NB4 (cell line): ENCODE results near the gene WNT6.

Source experiments
- DNase-seq: peaks from one replicate; pipeline ENCODE4 v3.0.0; 2010; ENCODE audit warnings: low read depth
- H3K4me3 ChIP-seq: one replicate; pipeline ENCODE4 v1.5.1; 2011; ENCODE audit warnings: mild to moderate bottlenecking, low read depth, low read length, moderate library complexity
- CTCF ChIP-seq: IDR thresholded peaks from one replicate; pipeline ENCODE4 v1.5.1; 2012; ENCODE audit warnings: low read depth, low read length
- MYC ChIP-seq: IDR thresholded peaks from 2 replicates; pipeline ENCODE4 v1.6.1; 2011; ENCODE audit warnings: low read depth, low read length
- POLR2A ChIP-seq: IDR thresholded peaks from 2 replicates; pipeline ENCODE4 v1.6.1; 2011; ENCODE audit warnings: mild to moderate bottlenecking; ENCODE audit not compliant: insufficient read length; ENCODE audit errors: extremely low read depth
- TF ChIP-seq, protein P1 (sequence below): IDR thresholded peaks from 2 replicates; pipeline ENCODE4 v1.6.1; 2011; ENCODE audit warnings: low read depth, low read length

The WNT6 gene

GRCh38 chr2:218851286-218851685 lies 8.3 kb upstream of the WNT6 start:
- no peak for DNase-seq
- TF ChIP-seq MYC (no peak), CTCF (no peak), POLR2A (no peak)
- TF ChIP-seq, protein P1, sequence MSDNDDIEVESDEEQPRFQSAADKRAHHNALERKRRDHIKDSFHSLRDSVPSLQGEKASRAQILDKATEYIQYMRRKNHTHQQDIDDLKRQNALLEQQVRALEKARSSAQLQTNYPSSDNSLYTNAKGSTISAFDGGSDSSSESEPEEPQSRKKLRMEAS, result no peak
- no peak overlapping the region for H3K4me3 ChIP-seq

DNA sequence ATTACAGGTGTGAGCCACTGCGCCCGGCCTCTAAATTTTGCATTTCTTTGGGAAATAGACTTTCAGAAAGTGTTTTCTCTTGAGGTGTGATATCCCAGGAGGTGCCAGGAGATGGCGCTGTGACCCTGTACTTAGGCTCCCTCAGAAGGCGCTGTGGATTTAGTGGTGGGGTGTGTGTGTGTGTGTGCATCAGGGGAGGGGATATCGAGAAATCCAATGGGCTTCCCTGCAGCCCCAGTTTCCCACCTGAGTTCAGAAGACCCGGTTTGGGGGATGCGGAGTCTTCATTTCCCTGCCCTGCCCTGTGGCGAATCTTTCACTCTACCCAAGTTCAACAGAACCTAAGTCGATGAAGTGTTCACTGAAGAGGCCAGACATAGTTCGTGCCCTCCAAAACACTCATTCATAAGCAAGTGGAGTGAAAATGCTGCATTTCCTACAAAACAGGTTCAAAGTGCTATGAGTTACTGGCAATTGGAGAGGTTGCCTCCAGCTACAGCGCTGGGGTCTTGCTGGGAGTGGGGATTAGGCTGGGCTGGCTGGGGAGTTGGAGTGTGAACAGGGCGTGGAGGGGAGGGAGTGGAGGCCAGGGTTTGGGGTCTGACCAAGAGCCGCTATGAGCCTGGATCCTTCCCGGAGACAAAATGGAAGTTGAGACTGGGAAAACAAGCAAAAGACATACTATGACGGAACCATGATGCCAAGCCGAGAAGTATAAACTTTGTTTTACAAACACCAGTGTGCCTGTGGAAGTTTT lies 6.5 kb upstream of the WNT6 start:
- TF ChIP-seq CTCF (peak; percentile 81), MYC (no peak), POLR2A (no peak)
- H3K4me3 ChIP-seq, result peak overlapping the region; percentile 8
- DNase-seq, result peak; percentile 89

GRCh38 chr2:218853766-218854165 lies 5.8 kb upstream of the WNT6 start:
- DNase-seq, result peak; percentile 98
- TF ChIP-seq, protein P1, result no peak
- peak; percentile 53 for TF ChIP-seq MYC
- peak overlapping the region; percentile 8 for H3K4me3 ChIP-seq

DNA sequence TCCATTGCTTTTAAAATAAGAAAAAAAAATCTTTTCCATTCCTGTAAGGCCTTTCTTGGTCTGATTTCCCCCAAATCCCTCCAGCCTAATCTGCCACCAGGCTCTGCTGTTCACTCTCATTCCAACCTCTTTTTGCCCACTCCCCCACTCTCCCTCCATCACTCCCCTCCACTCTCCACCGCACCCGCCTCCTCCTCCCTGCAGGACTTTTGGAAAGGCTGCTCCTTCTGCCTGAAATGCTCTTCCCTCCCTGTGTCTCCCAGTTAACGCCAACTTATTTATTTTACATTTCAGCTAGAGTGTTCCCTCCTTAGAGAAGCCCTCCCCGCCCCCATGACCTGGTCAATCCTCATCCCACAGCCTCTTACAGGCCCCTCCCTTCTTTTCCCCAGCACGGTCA lies 4.7 kb upstream of the WNT6 start:
- TF ChIP-seq POLR2A (no peak), CTCF (no peak), MYC (no peak)
- TF ChIP-seq, protein P1, result no peak
- H3K4me3 ChIP-seq, result no peak overlapping the region
- DNase-seq, result no peak

- no peak overlapping the region for H3K4me3 ChIP-seq
- TF ChIP-seq CTCF, result no peak
- DNase-seq, result no peak
Observed at GRCh38 chr2:218855305-218856166, 4.1 kb upstream of the WNT6 start.

GRCh38 chr2:218856167-218856895 lies 3.3 kb upstream of the WNT6 start:
- H3K4me3 ChIP-seq, result no peak overlapping the region
- TF ChIP-seq, protein P1, result no peak
- no peak for TF ChIP-seq POLR2A
- no peak for TF ChIP-seq MYC
- no peak for TF ChIP-seq CTCF
- peak; percentile 85 for DNase-seq
